Glomerular visceral epithelial cell (primary cell): ENCODE results near the gene ZNF324.
"Not testable (repeated sequence)": the region's sequence is repeated elsewhere in the genome, so short reads cannot be mapped to it uniquely, and the experiment has no call there.

Experiments used
- DNase-seq: peaks from one replicate; pipeline ENCODE4 v3.0.0-alpha.2; 2016; ENCODE audit errors: extremely low spot score

ZNF324 gene

GRCh38 chr19:58466760-58467589 is at the start of gene ZNF324:
Gene ZNF324, plus strand, starts transcription at chr19:58467080. Its CDS starts 2,106 bp downstream, at chr19:58469186.
- peak; percentile 95 for DNase-seq

- no peak for DNase-seq
Observed at GRCh38 chr19:58428617-58429016, 38.3 kb upstream of the ZNF324 start.

- DNase-seq, result no peak
Observed at GRCh38 chr19:58429745-58430144, 37.1 kb upstream of the ZNF324 start.

- DNase-seq, result no peak
Observed at GRCh38 chr19:58434217-58434616, 32.7 kb upstream of the ZNF324 start.

- DNase-seq, result peak; percentile 98
Observed at GRCh38 chr19:58439576-58440554, 27.0 kb upstream of the ZNF324 start, which contains the start of gene ZNF132. Gene ZNF132, minus strand, starts transcription at chr19:58440153. Its CDS starts 332 bp downstream, at chr19:58439821.

- DNase-seq, result no peak
Observed at GRCh38 chr19:58440556-58440955, 26.3 kb upstream of the ZNF324 start.

GRCh38 chr19:58442986-58443385 is 23.9 kb upstream of the ZNF324 start:
- DNase-seq, result not testable (repeated sequence)

- DNase-seq, result not testable (repeated sequence)
Observed at GRCh38 chr19:58448860-58449259, 18.0 kb upstream of the ZNF324 start.

GRCh38 chr19:58449980-58450379 is 16.9 kb upstream of the ZNF324 start:
- DNase-seq, result not testable (repeated sequence)

GRCh38 chr19:58450856-58451357 is 16.0 kb upstream of the ZNF324 start:
- peak; percentile 8 for DNase-seq

GRCh38 chr19:58451358-58452101 is 15.3 kb upstream of the ZNF324 start, which contains the start of gene ZNF324B:
Gene ZNF324B, plus strand, starts transcription at chr19:58451622. Its CDS starts 2,080 bp downstream, at chr19:58453702.
- peak; percentile 96 for DNase-seq

GRCh38 chr19:58453743-58454142 is 13.1 kb upstream of the ZNF324 start:
- DNase-seq, result no peak

- DNase-seq, result no peak
Observed at GRCh38 chr19:58455306-58455705, 11.6 kb upstream of the ZNF324 start.

- no peak for DNase-seq
Observed at GRCh38 chr19:58456111-58456510, 10.8 kb upstream of the ZNF324 start.

GRCh38 chr19:58460039-58460438 is 6.8 kb upstream of the ZNF324 start:
- no peak for DNase-seq

- no peak for DNase-seq
Observed at GRCh38 chr19:58466089-58466759, 656 bp upstream of the ZNF324 start.

GRCh38 chr19:58468216-58468839 is 1.4 kb downstream of the ZNF324 start:
- no peak for DNase-seq

GRCh38 chr19:58469241-58470013 is 2.5 kb downstream of the ZNF324 start:
- no peak for DNase-seq

- not testable (repeated sequence) for DNase-seq
Observed at GRCh38 chr19:58470837-58471543, 4.1 kb downstream of the ZNF324 start.
